GM12873 (cell line): ENCODE measurements around the gene KLHL14.

Source experiments
- CTCF ChIP-seq: IDR thresholded peaks from 2 replicates; pipeline ENCODE4 v1.5.1; 2012; ENCODE audit warnings: low read depth, mild to moderate bottlenecking, moderate library complexity, low read length, control low read depth; ENCODE audit not compliant: insufficient read depth; ENCODE audit errors: missing control alignments

KLHL14 gene

GRCh38 chr18:32629292-32629691, 143.5 kb downstream of the KLHL14 start:
- TF ChIP-seq CTCF = no peak

GRCh38 chr18:32624182-32624723, 148.6 kb downstream of the KLHL14 start:
- no peak for TF ChIP-seq CTCF

DNA sequence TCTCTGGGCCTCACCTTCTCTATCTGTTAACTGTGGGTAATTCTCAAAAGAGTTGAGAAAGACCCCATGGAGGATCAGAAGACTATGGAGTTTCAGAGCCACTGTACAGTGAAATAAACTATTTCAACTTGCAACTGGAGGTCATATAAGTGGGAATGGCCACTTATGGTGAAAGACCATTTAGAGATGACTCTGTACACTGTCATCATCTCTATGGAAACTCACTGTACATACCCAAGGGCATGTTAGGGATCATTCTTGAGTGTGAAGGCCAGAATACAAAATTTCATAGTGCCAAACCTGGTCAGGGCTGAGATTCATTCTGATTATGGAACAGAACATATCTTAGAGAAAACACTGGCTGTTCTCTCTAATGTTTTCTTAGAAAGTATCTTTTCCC, 149.3 kb downstream of the KLHL14 start:
- TF ChIP-seq CTCF = no peak
